HepG2 (cell line): ENCODE results near the gene C1S. TPM values are rescaled to one million over a fixed set of nuclear protein-coding genes. Genes with fewer than 3 reads are reported as not detected.

Experiments
- ARNT2 ChIP-seq: sonication (generic); formaldehyde crosslinking; IDR thresholded peaks from 2 replicates; pipeline ENCODE4 v1.8.0; 2022; ENCODE audit warnings: mild to moderate bottlenecking, low read depth, missing genetic modification reagents, moderate library complexity
- ETV5 ChIP-seq: IDR thresholded peaks from 2 replicates; pipeline ENCODE4 v1.6.1; 2018; ENCODE audit warnings: missing biosample characterization, missing genetic modification reagents, inconsistent platforms, borderline replicate concordance
- GPN1 ChIP-seq: sonication (generic); formaldehyde crosslinking; IDR thresholded peaks from 2 replicates; pipeline ENCODE4 v1.5.1; 2020; ENCODE audit warnings: missing genetic modification reagents, borderline replicate concordance
- GRHL1 ChIP-seq: sonication (generic); formaldehyde crosslinking; conservative IDR thresholded peaks from 2 replicates; pipeline ENCODE4 v1.8.0; 2022; ENCODE audit warnings: missing genetic modification reagents
- HOXA3 ChIP-seq: sonication (generic); formaldehyde crosslinking; IDR thresholded peaks from 2 replicates; pipeline ENCODE4 v1.5.0; 2020; ENCODE audit warnings: missing genetic modification reagents
- KLF6 ChIP-seq: IDR thresholded peaks from 2 replicates; pipeline ENCODE4 v1.8.0; 2016; ENCODE audit warnings: missing biosample characterization, missing genetic modification reagents
- MXD4 ChIP-seq: IDR thresholded peaks from 2 replicates; pipeline ENCODE4 v1.6.1; 2016; ENCODE audit warnings: mild to moderate bottlenecking, missing biosample characterization, missing genetic modification reagents
- NFE2 ChIP-seq: sonication (generic); formaldehyde crosslinking; IDR thresholded peaks from 2 replicates; pipeline ENCODE4 v1.4.0; 2020; ENCODE audit warnings: missing genetic modification reagents
- NR0B2 ChIP-seq: sonication (generic); formaldehyde crosslinking; IDR thresholded peaks from 2 replicates; pipeline ENCODE4 v1.4.0; 2020; ENCODE audit warnings: mild to moderate bottlenecking, missing genetic modification reagents
- RARG ChIP-seq: sonication (generic); formaldehyde crosslinking; IDR thresholded peaks from 2 replicates; pipeline ENCODE4 v1.4.0; 2020; ENCODE audit warnings: low read depth, mild to moderate bottlenecking, missing genetic modification reagents
- UBTF ChIP-seq: sonication (generic); formaldehyde crosslinking; IDR thresholded peaks from 2 replicates; pipeline ENCODE4 v1.4.0; 2020; ENCODE audit warnings: mild to moderate bottlenecking, missing genetic modification reagents
- ZBED4 ChIP-seq: sonication (generic); formaldehyde crosslinking; IDR thresholded peaks from 2 replicates; pipeline ENCODE4 v1.4.0; 2020; ENCODE audit warnings: missing genetic modification reagents, borderline replicate concordance
- ZNF136 ChIP-seq: sonication (generic); formaldehyde crosslinking; IDR thresholded peaks from 2 replicates; pipeline ENCODE4 v1.8.1; 2022; ENCODE audit warnings: low read depth, mild to moderate bottlenecking, moderate library complexity, missing genetic modification reagents
- ZNF143 ChIP-seq: sonication (generic); formaldehyde crosslinking; IDR thresholded peaks from 2 replicates; pipeline ENCODE4 v1.4.0; 2020; ENCODE audit warnings: missing genetic modification reagents
- ZNF331 ChIP-seq: sonication (generic); formaldehyde crosslinking; IDR thresholded peaks from 2 replicates; pipeline ENCODE4 v1.4.0; 2020; ENCODE audit warnings: missing genetic modification reagents
- ZNF589 ChIP-seq: sonication (generic); formaldehyde crosslinking; conservative IDR thresholded peaks from 2 replicates; pipeline ENCODE4 v1.8.0; 2022; ENCODE audit warnings: mild to moderate bottlenecking, moderate library complexity, missing genetic modification reagents
- ZNF816 ChIP-seq: sonication (generic); formaldehyde crosslinking; IDR thresholded peaks from 2 replicates; pipeline ENCODE4 v1.8.0; 2022; ENCODE audit warnings: missing genetic modification reagents, mild to moderate bottlenecking, borderline replicate concordance
- polyA plus RNA-seq, 8 experiments: library from polyadenylated mRNA; depleted of rRNA in 3 of 8; stranded (reverse) in 7 of 8; unstranded in 1 of 8; fragments of >200 nt; fragmentation: Illumina TruSeq in 4 of 8; extraction: Trizol in 4 of 8; gene quantifications; 2 replicates each; pipeline versions ENCODE4 v1.2.1 to v1.2.3, GENCODE V29; 2011 to 2016; ENCODE audit warnings: low read depth in 4 of 8, missing spikeins in 1 of 8, mixed read lengths in 1 of 8; ENCODE audit not compliant: insufficient read depth in 1 of 8
- total RNA-seq, 5 experiments: library from RNA; depleted of rRNA; stranded (reverse); fragments of >200 nt; fragmentation: Illumina TruSeq; extraction: Trizol; gene quantifications; 2 replicates each; pipeline ENCODE4 v1.2.3, GENCODE V29; 2016; ENCODE audit warnings: low read depth in 1 of 5
- TF ChIP-seq, protein P1 (sequence below): sonication (generic); formaldehyde crosslinking; IDR thresholded peaks from 2 replicates; pipeline ENCODE4 v1.5.0; 2020; ENCODE audit warnings: missing genetic modification reagents
- TF ChIP-seq, protein P2 (sequence below): sonication (generic); formaldehyde crosslinking; conservative IDR thresholded peaks from 2 replicates; pipeline ENCODE4 v1.8.1; 2023; ENCODE audit warnings: missing genetic modification reagents

The C1S gene
- total and polyA plus RNA-seq, 2 of the 13 experiments (the other 11 are each of a cell fraction or from before 2014, with no cell fraction given), result 14.5 to 18.2 TPM

DNA sequence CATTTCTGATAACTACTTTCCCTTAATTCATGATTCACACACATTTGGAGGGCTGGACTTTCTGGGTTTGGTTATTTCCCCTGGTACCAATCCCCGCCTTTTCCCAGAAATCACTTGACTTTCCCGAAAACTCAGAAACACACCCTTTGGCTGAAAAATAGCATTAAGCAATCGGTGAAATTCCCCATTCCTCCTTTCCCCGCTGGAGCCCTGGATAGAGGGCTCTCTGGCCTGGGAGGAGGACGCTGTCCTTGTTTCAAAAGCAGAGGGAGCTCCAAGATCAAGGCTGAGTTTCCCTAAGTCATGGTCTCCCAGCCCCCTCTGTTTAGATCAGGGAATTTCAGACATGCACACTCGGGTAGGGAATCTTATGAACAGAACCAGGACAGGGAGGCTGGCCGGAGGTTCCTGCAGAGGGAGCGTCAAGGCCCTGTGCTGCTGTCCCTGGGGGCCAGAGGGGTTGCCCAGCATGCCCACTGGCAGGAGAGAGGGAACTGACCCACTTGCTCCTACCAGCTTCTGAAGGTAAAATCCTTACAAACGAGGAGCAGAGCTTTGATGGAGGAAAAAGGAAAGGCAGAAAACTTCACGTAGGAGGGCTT is at the start of gene C1S (continued):
- TF ChIP-seq ZNF589 (CRISPR knock-in tag), result no peak
- no peak for TF ChIP-seq NR0B2 (CRISPR knock-in tag)
- TF ChIP-seq ZNF143 (CRISPR knock-in tag), result no peak
- no peak; the same call in 1 of the 2 replicates for TF ChIP-seq HOXA3 (CRISPR knock-in tag)
- no peak for TF ChIP-seq GPN1 (CRISPR knock-in tag)
- peak; percentile 10; the same call in 1 of the 2 replicates for TF ChIP-seq UBTF (CRISPR knock-in tag)
- TF ChIP-seq KLF6, result no peak
- peak; percentile 57 for TF ChIP-seq ZNF331 (CRISPR knock-in tag)
- TF ChIP-seq ZNF816, result no peak
- TF ChIP-seq ZBED4, result peak; percentile 70; the same call in 1 of the 2 replicates
- TF ChIP-seq, protein P1, sequence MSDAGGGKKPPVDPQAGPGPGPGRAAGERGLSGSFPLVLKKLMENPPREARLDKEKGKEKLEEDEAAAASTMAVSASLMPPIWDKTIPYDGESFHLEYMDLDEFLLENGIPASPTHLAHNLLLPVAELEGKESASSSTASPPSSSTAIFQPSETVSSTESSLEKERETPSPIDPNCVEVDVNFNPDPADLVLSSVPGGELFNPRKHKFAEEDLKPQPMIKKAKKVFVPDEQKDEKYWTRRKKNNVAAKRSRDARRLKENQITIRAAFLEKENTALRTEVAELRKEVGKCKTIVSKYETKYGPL (CRISPR knock-in tag), result no peak
- TF ChIP-seq MXD4 (CRISPR knock-in tag), result 0 out of 2 replicates have a peak, but pooled peaks have one; percentile 33
- TF ChIP-seq NFE2 (CRISPR knock-in tag), result peak; percentile 98
- TF ChIP-seq GRHL1 (CRISPR knock-in tag), result no peak
- TF ChIP-seq, protein P2, sequence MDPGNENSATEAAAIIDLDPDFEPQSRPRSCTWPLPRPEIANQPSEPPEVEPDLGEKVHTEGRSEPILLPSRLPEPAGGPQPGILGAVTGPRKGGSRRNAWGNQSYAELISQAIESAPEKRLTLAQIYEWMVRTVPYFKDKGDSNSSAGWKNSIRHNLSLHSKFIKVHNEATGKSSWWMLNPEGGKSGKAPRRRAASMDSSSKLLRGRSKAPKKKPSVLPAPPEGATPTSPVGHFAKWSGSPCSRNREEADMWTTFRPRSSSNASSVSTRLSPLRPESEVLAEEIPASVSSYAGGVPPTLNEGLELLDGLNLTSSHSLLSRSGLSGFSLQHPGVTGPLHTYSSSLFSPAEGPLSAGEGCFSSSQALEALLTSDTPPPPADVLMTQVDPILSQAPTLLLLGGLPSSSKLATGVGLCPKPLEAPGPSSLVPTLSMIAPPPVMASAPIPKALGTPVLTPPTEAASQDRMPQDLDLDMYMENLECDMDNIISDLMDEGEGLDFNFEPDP, result no peak
- peak; percentile 18; the same call in 1 of the 2 replicates for TF ChIP-seq ETV5 (CRISPR knock-in tag)
- TF ChIP-seq RARG (CRISPR knock-in tag), result no peak
- TF ChIP-seq ARNT2 (CRISPR knock-in tag), result no peak; the same call in 1 of the 2 replicates
- no peak for TF ChIP-seq ZNF136 (CRISPR knock-in tag)
